Aortic smooth muscle cell (primary cell): ENCODE results near the gene CXorf38. TPM values are rescaled to one million over a fixed set of nuclear protein-coding genes. Genes with fewer than 3 reads are reported as not detected.

Experiments
- total RNA-seq: library from RNA; depleted of rRNA; stranded (reverse); fragments of >200 nt; gene quantifications from 2 replicates; pipeline ENCODE4 v1.2.3, GENCODE V29; 2014

The CXorf38 gene
- 7.4 and 7.8 TPM in 2 replicates for total RNA-seq

GRCh38 chrX:40647307-40648197, at the start of gene CXorf38:
Gene CXorf38 (minus strand): TSS chrX:40647561. CDS start chrX:40647520, 41 bp downstream.

GRCh38 chrX:40623139-40623536, 24.2 kb downstream of the CXorf38 start, which contains the start of gene MPC1L:
Gene MPC1L (plus strand): TSS chrX:40623428. CDS start chrX:40623566, 138 bp downstream.

GRCh38 chrX:40580537-40581335, 66.6 kb downstream of the CXorf38 start, which contains the start of gene ATP6AP2:
Gene ATP6AP2 (plus strand): TSS chrX:40580970. CDS start chrX:40581066, 96 bp downstream.

Other genes starting within 250 kb of the CXorf38 start
- gene ATP6AP2, start 66.6 kb downstream of the CXorf38 start, total RNA-seq, result 163 and 191 TPM in 2 replicates
- gene MPC1L, start 24.1 kb downstream of the CXorf38 start, total RNA-seq, result not detected in 2 replicates
- gene MED14, start 88.0 kb upstream of the CXorf38 start, total RNA-seq, result 15.7 and 24.2 TPM in 2 replicates